D721Med (cell line): Measurements from ENCODE around the gene NAA16.
"Not testable (repeated sequence)": the region's sequence is repeated elsewhere in the genome, so short reads cannot be mapped to it uniquely, and the experiment has no call there.

Experiments used
- DNase-seq: peaks from one replicate; pipeline ENCODE4 v3.0.0; 2011; ENCODE audit warnings: low spot score; ENCODE audit not compliant: insufficient read length
- FAIRE-seq: peaks from 2 replicates; lab custom pipeline; 2011; peaks lifted over from hg19 to GRCh38; lab: Jason Lieb, UNC
- CTCF ChIP-seq: IDR thresholded peaks from 2 replicates; pipeline ENCODE4 v1.5.1; 2012; ENCODE audit warnings: mild to moderate bottlenecking, control low read depth; ENCODE audit not compliant: insufficient read depth; ENCODE audit errors: missing control alignments

NAA16 gene

DNA sequence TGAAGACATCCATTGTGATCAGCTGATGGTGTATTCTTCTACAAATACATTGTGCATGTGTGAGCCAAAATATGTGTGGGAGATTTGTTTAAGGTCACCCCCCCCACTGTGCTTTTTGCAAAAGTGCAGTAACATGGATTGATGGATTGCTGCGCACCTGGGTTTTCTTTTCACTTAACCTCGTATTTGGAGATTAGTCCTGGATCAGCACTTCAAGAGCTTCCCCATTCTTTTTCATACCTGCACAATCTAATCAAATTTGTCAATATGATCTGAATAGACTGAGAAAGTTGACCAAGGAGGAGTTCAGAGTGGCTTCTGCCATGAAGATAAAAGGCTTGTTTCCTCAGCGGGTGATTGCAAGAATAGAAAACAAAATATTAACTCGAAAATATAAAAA is 23.7 kb downstream of the NAA16 start:
- FAIRE-seq = no peak

GRCh38 chr13:41344358-41344757 is 33.3 kb downstream of the NAA16 start:
- DNase-seq (no peak), FAIRE-seq (no peak)
- no peak for TF ChIP-seq CTCF

More for the DNA sequence above, 23.7 kb downstream of the NAA16 start:
- TF ChIP-seq CTCF = no peak
- DNase-seq = no peak

DNA sequence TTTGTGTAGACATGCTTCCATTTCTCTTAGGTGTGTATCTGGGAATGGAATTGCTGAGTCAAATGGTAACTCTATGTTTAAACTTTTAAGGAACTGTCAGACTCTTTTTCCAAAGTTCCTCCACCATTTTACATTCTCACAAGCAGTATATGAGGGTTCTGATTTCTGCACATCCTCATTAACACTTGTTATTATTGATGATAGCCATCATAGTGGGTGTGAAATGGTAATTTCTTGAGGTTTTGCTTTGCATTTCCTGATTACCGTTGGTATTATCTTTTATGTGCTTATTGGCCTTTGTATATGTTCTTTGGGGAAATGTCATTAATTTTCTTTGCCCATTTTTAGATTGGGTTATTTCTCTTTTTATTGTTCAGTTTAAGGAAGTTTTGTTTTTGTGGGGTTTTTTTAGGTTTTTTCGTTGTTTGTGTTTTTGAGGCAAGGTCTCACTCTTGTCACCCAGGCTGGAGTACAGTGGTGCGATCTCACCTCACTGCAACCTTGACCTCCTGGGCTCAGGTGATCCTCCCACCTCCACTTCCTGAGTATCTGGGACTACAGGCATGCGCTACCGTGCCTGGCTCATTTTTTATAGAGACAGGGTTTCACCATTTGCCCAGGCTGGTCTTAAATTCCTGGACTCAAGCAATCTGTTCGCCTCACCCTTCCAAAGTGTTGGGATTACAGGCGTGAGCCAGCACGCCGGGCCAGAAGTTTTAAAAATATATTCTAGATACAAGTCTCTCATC is 34.3 kb downstream of the NAA16 start:
- DNase-seq (no peak), FAIRE-seq (no peak)
- no peak for TF ChIP-seq CTCF

DNA sequence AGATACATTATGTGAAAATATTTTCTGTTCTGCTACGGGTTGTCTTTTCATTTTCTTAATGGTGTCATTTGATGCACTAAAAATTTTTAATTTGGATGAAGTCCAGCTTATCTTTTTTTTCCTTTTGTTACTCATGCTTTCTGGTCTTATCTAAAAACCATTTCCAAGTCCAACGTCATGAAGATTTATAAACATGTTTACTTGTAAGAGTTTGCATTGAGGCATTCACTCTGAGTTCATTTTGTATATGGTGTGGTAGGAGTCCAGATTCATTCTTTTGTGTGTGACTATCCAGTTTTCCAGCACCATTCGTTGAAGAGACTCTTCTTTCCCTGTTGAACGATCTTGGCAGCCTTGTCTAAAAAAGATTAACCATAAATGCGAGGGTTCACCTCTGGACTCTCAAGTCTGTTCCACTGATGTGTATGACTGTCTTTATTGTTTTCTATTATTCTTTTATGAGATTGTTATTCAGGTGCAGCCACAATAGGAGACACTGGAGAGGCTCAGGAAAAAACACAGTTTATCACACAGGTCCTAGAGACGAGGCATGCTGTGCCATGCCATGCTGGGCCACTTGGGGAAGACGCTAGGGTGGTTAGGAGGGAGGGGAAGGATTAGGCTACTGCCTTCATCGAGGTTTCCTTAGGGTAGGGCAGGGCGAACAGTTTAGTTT is 35.0 kb downstream of the NAA16 start:
- FAIRE-seq (no peak), DNase-seq (no peak)
- no peak for TF ChIP-seq CTCF

GRCh38 chr13:41352935-41353840 is 42.1 kb downstream of the NAA16 start:
- peak; percentile 73 for TF ChIP-seq CTCF
- FAIRE-seq (no peak), DNase-seq (no peak)

- FAIRE-seq (no peak), DNase-seq (no peak)
- TF ChIP-seq CTCF = no peak
Measured at GRCh38 chr13:41354416-41354815, 43.3 kb downstream of the NAA16 start.

GRCh38 chr13:41356385-41356648 is 45.2 kb downstream of the NAA16 start:
- FAIRE-seq, DNase-seq: not testable (repeated sequence)
